ENCODE data around the gene PEMT.
"Not testable (repeated sequence)": the region's sequence is repeated elsewhere in the genome, so short reads cannot be mapped to it uniquely, and the experiment has no call there.

The PEMT gene, protein sequence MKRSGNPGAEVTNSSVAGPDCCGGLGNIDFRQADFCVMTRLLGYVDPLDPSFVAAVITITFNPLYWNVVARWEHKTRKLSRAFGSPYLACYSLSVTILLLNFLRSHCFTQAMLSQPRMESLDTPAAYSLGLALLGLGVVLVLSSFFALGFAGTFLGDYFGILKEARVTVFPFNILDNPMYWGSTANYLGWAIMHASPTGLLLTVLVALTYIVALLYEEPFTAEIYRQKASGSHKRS

DNA sequence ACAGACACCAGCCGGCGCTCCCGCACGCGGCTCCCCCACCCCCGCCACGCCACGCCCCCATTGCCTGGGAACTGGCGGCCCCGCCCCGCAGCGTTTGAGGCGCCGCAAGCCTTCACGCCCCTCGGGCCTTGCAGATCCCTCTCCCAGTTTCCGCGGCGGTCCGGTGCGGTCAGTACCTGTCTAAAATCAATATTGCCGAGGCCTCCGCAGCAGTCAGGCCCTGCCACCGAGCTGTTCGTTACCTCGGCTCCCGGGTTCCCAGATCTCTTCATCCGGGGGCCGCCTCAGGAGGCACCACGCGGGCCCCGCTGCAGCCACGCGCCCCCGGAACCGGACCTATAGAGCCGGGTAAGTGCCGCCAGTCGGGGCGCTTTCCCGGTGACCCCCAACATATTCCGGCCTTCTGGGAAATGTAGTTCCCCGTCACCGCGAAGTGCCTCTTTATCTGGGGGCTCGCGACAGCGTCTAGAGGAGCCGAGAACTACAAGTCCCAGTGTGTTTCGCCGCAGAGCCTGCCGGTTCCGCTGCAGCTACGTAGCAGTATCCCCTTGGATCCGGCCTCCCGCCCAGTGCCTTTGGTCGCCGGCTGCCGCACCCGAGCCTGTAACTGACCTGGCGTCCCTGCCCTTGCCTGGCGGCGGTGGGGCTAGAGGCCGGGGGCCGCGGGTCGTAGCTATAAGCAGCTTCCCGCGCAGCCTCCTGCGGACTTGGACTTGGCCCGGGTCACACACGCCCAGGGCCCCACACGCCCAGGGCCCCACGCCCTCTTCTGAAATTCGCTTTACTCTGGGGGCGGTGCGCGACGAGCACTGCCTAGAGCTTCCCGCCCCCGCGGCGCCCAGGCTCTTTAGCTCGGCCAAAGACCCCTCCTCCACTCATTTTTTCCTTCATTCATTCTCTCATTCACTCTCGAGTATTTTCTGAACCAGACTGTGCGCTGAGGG lies at the start of gene PEMT:
Gene PEMT, minus strand, starts transcription at position 354 of the 944 bp plus-strand sequence. Its CDS starts 82 bp downstream, at position 272.
- DNase-seq (ENCODE audit: low read depth): peak; percentile 99
- peak within 1 kb of the TSS; percentile 69 for H3K4me3 ChIP-seq (ENCODE audit: control insufficient read depth, low read depth, low read length)
- TF ChIP-seq CTCF (conservative IDR thresholded peaks at IDR 0.05; ENCODE audit: control insufficient read depth, insufficient read depth, low read depth, low read length): no peak

- H3K4me3 ChIP-seq (ENCODE audit: control insufficient read depth, low read depth, low read length): not testable (repeated sequence)
- peak; percentile 14 for DNase-seq (ENCODE audit: low read depth)
Observed at GRCh38 chr17:17639661-17640270, 48.3 kb upstream of the PEMT start.

DNA sequence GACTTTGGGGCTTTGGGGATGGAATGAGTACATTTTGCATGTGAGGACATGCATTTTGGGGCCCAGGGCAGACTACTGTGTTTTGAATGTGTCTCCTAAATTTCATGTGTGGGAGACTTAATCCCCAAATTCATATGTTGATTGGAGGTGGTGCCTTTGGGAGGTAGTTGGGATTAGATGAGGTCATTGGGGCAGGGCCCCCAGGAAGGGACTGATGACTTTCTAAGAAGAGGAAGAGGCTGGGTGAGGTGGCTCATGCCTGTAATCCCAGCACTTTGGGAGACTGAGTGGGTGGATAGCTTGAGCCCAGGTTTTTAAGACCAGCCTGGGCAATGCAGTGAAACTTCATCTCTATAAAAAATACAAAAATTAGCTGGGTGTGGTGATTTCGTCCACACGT lies 47.0 kb upstream of the PEMT start:
- DNase-seq (ENCODE audit: low read depth): no peak
- TF ChIP-seq CTCF (conservative IDR thresholded peaks at IDR 0.05; ENCODE audit: control insufficient read depth, insufficient read depth, low read depth, low read length): no peak
- no peak overlapping the region for H3K4me3 ChIP-seq (ENCODE audit: control insufficient read depth, low read depth, low read length)

GRCh38 chr17:17636272-17636885 lies 44.9 kb upstream of the PEMT start:
- H3K4me3 ChIP-seq (ENCODE audit: control insufficient read depth, low read depth, low read length): no peak overlapping the region
- TF ChIP-seq CTCF (conservative IDR thresholded peaks at IDR 0.05; ENCODE audit: control insufficient read depth, insufficient read depth, low read depth, low read length): no peak
- DNase-seq (ENCODE audit: low read depth): no peak

- not testable (repeated sequence) for H3K4me3 ChIP-seq (ENCODE audit: control insufficient read depth, low read depth, low read length); DNase-seq (ENCODE audit: low read depth)
Observed at GRCh38 chr17:17635537-17636271, 44.2 kb upstream of the PEMT start.

DNA sequence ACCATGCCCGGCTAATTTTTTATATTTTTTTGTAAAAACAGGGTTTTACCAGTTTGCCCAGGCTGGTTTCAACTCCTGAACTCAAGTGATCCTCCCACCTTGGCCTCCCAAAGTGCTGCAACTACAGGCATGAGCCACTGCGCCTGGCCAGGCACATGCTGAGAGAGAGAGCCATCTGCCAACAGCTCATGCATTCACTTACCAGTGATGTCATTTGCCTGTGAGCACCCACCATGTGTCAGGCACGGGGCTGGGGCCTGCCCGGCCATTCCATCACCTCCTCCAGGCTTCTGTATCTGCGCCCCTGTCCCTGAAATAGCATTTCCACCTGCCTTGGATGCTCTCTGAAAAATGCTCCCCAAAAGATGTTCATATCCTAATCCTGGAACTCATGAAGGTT lies 43.6 kb upstream of the PEMT start:
- TF ChIP-seq CTCF (conservative IDR thresholded peaks at IDR 0.05; ENCODE audit: control insufficient read depth, insufficient read depth, low read depth, low read length): no peak

DNA sequence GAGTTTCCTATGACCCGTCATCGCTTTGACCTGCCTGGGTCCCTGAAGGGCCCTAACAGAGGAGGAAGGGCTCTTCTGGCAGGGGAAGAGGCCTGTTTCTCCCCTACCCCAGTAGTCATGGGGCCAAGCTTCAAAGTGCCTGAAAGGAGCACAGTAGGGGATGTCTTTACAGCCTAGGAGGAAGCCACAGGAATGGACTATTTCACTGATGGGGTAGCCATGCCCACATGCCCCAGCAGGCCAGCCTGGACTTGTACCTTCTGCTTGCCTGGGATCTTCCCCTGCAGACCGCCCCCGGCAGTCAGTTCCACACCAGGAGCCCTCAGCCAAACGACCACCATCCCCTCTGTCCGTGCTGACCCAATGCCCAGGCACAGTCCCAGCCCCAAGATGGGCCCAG lies 41.8 kb upstream of the PEMT start:
- TF ChIP-seq CTCF (conservative IDR thresholded peaks at IDR 0.05; ENCODE audit: control insufficient read depth, insufficient read depth, low read depth, low read length): no peak
- no peak overlapping the region for H3K4me3 ChIP-seq (ENCODE audit: control insufficient read depth, low read depth, low read length)
- DNase-seq (ENCODE audit: low read depth): no peak

More for the DNA sequence above, 43.6 kb upstream of the PEMT start:
- peak; percentile 19 for DNase-seq (ENCODE audit: low read depth)
- H3K4me3 ChIP-seq (ENCODE audit: control insufficient read depth, low read depth, low read length): no peak overlapping the region

DNA sequence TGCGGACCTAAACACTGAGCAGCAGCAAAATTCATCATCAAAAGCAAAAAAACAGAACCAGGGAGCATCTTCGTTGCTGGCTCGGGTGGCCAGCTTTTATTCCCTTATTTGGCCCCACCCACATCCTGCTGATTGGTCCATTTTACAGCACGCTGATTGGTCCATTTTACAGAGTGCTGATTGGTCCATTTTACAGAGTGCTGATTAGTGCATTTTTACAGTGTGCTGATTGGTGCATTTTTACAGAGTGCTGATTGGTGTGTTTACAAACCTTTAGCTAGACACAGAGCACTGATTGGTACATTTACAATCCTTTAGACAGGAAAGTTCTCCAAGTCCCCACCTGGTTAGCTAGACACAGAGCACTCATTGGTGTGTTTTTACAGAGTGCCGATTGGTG lies 41.2 kb upstream of the PEMT start:
- not testable (repeated sequence) for H3K4me3 ChIP-seq (ENCODE audit: control insufficient read depth, low read depth, low read length)
- peak; percentile 7 for DNase-seq (ENCODE audit: low read depth)
